Hepatocyte (in vitro differentiated cells): ENCODE data around the gene TECPR1.

Source experiments
- EZH2 ChIP-seq: fragments of 200-600 bp; sonication (generic); IDR thresholded peaks from 2 replicates; pipeline ENCODE4 v1.6.1; 2016; ENCODE audit warnings: antibody characterized with exemption, mild to moderate bottlenecking, borderline replicate concordance
- EZH2phosphoT487 ChIP-seq: fragments of 200-600 bp; sonication (generic); IDR thresholded peaks from one replicate; pipeline ENCODE4 v1.6.1; 2018; ENCODE audit warnings: antibody characterized with exemption, mild to moderate bottlenecking, low read depth, moderate library complexity; ENCODE audit not compliant: unreplicated experiment, severe bottlenecking

DNA sequence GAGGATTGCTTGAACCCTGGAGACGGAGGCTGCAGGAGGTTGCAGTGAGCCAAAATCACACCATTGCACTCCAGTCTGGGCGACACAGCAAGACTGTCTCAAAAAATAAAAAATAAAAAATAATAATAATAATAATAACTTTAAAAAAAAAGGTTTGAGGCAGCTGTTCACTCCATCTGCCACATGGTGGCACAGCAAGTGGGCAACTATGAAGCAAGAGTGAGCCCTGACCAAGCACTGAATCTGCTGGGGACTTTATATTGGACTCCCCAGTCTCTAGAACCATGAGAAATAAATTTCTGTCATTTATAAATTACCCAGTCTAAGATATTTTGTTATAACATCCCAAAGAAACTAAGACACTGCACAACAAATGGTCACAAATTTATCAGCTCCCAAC, 14.8 kb upstream of the TECPR1 start:
- TF ChIP-seq EZH2phosphoT487 = no peak
- no peak for TF ChIP-seq EZH2
